ENCODE results near the gene FUBP1. TPM values are rescaled to one million over a fixed set of nuclear protein-coding genes. Genes with fewer than 3 reads are reported as not detected.

FUBP1 gene
- total and polyA plus RNA-seq, 4 experiments from 2014 or later: 31.5 to 270 (median 152) TPM

- no peak overlapping the region for H3K27ac Mint-ChIP-seq
- ChIA-PET CTCF (ENCODE audit: partially characterized antibody) (no interaction called here), POLR2A (ENCODE audit: partially characterized antibody) (no interaction called here)
- no peak overlapping the region for H3K4me3 ChIP-seq (ENCODE audit: low read length in 2 of 2)
- H3K9me3 ChIP-seq (ENCODE audit: control insufficient read depth in 1 of 2, low read length in 2 of 2): no peaks in the 10 kb centered on the region
- H3K36me3 Mint-ChIP-seq: peaks cover 7 to 15% of the 10 kb centered on the region in 2 donors
- peaks cover 0 to 3% (median 0%) of the 10 kb centered on the region in 8 donors for H3K9me3 Mint-ChIP-seq
- no peaks in the 10 kb centered on the region for H3K36me3 ChIP-seq (ENCODE audit: insufficient read depth, low read length)
- no peak overlapping the region for H3K4me3 Mint-ChIP-seq
- intact Hi-C loops (cut with micrococcal nuclease): no loop called here
- no peaks in the 10 kb centered on the region for H3K27me3 Mint-ChIP-seq
- H3K4me1 Mint-ChIP-seq: peaks cover 16 to 33% (median 23%) of the 10 kb centered on the region in 4 donors
- no peak for DNase-seq
- H3K27ac ChIP-seq (ENCODE audit: low read depth, low read length): no peak overlapping the region
- H3K4me1 ChIP-seq (ENCODE audit: insufficient read depth, low read length): peaks cover 17% of the 10 kb centered on the region
- H3K27me3 ChIP-seq (ENCODE audit: insufficient read depth, low read length): no peaks in the 10 kb centered on the region
Observed at GRCh38 chr1:78009276-78009675, 30.4 kb upstream of the FUBP1 start.

- H3K4me3 ChIP-seq (ENCODE audit: low read length in 2 of 2): no peak overlapping the region
- peaks cover 0 to 3% (median 0%) of the 10 kb centered on the region in 8 donors for H3K9me3 Mint-ChIP-seq
- peaks cover 31% of the 10 kb centered on the region for H3K4me1 ChIP-seq (ENCODE audit: insufficient read depth, low read length)
- peak overlapping the region in 1 of 7 donors; percentile 6 for H3K27ac Mint-ChIP-seq
- no peak for DNase-seq
- peaks cover 16 to 47% (median 28%) of the 10 kb centered on the region in 4 donors for H3K4me1 Mint-ChIP-seq
- peaks cover under 1 to 8% of the 10 kb centered on the region in 2 donors for H3K36me3 Mint-ChIP-seq
- intact Hi-C loops (cut with micrococcal nuclease): no loop called here
- no peak overlapping the region for H3K27ac ChIP-seq (ENCODE audit: low read depth, low read length)
- ChIA-PET CTCF (ENCODE audit: partially characterized antibody) (no interaction called here), POLR2A (ENCODE audit: partially characterized antibody) (no interaction called here)
- no peaks in the 10 kb centered on the region for H3K27me3 ChIP-seq (ENCODE audit: insufficient read depth, low read length)
- no peaks in the 10 kb centered on the region for H3K27me3 Mint-ChIP-seq
- peak overlapping the region in 4 of 8 donors; percentile 32 to 39 (median 36) for H3K4me3 Mint-ChIP-seq
- no peaks in the 10 kb centered on the region for H3K9me3 ChIP-seq (ENCODE audit: control insufficient read depth in 1 of 2, low read length in 2 of 2)
- H3K36me3 ChIP-seq (ENCODE audit: insufficient read depth, low read length): no peaks in the 10 kb centered on the region
Observed at GRCh38 chr1:78007677-78008341, 28.9 kb upstream of the FUBP1 start.

- Histone ChIP-seq H3K9me3 (ENCODE audit: control insufficient read depth in 1 of 2, low read length in 2 of 2) (no peaks in the 10 kb centered on the region), H3K4me3 (ENCODE audit: low read length in 2 of 2) (no peak overlapping the region), H3K36me3 (ENCODE audit: insufficient read depth, low read length) (no peaks in the 10 kb centered on the region), H3K27ac (ENCODE audit: low read depth, low read length) (no peak overlapping the region), H3K27me3 (ENCODE audit: insufficient read depth, low read length) (no peaks in the 10 kb centered on the region), H3K4me1 (ENCODE audit: insufficient read depth, low read length) (peaks cover 31% of the 10 kb centered on the region)
- Mint-ChIP-seq H3K9me3 (peaks cover 0 to 3% (median 0%) of the 10 kb centered on the region in 8 donors), H3K27ac (peak overlapping the region in 2 of 7 donors; percentile 10 to 19), H3K27me3 (no peaks in the 10 kb centered on the region), H3K4me3 (peak overlapping the region in 2 of 8 donors; percentile 52 to 85), H3K4me1 (peaks cover 18 to 48% (median 29%) of the 10 kb centered on the region in 4 donors), H3K36me3 (peaks cover 0 to 8% of the 10 kb centered on the region in 2 donors)
- POLR2A ChIA-PET (ENCODE audit: partially characterized antibody): interaction anchor here (6.0 kb wide), 1 partner anchor 28 kb away, joined by 247 read pairs; the partner anchor contains the start of gene FUBP1
- DNase-seq: no peak
- CTCF ChIA-PET (ENCODE audit: partially characterized antibody): interaction anchor here (4.7 kb wide), 1 partner anchor 27 kb away, joined by 38 read pairs; the partner anchor contains the start of gene FUBP1
- intact Hi-C loops (cut with micrococcal nuclease): no loop called here
Observed at GRCh38 chr1:78006521-78006920, 27.6 kb upstream of the FUBP1 start.

- H3K27ac ChIP-seq (ENCODE audit: low read depth, low read length): peak overlapping the region; percentile 30
- H3K27ac Mint-ChIP-seq: peak overlapping the region; percentile 69 to 99 (median 98)
- H3K4me3 ChIP-seq (ENCODE audit: low read length in 2 of 2): peak overlapping the region; percentile 34 to 85
- no peaks in the 10 kb centered on the region for H3K36me3 ChIP-seq (ENCODE audit: insufficient read depth, low read length)
- POLR2A ChIA-PET (ENCODE audit: partially characterized antibody): interaction anchor here (1.4 to 6.0 kb wide), 5 partner anchors 10 to 323 kb away, joined by 3 to 247 read pairs (median 16); partner anchors contain the start of genes FUBP1 and ZZZ3
- DNase-seq: peak in 4 of 5 donors; percentile 14 to 22 (median 15)
- peaks cover 31% of the 10 kb centered on the region for H3K4me1 ChIP-seq (ENCODE audit: insufficient read depth, low read length)
- intact Hi-C loops (cut with micrococcal nuclease): loop anchor here (2.0 kb wide), 1 partner anchor 323 kb away; the partner anchor contains the start of gene ZZZ3
- H3K4me1 Mint-ChIP-seq: peaks cover 18 to 48% (median 29%) of the 10 kb centered on the region in 4 donors
- H3K9me3 ChIP-seq (ENCODE audit: control insufficient read depth in 1 of 2, low read length in 2 of 2): no peaks in the 10 kb centered on the region
- CTCF ChIA-PET (ENCODE audit: partially characterized antibody): interaction anchor here (1.8 to 4.7 kb wide), 2 partner anchors 27 to 30 kb away, joined by 4 to 38 read pairs; partner anchors contain the start of gene FUBP1
- H3K27me3 ChIP-seq (ENCODE audit: insufficient read depth, low read length): no peaks in the 10 kb centered on the region
- no peaks in the 10 kb centered on the region for H3K27me3 Mint-ChIP-seq
- peaks cover 0 to 3% (median 0%) of the 10 kb centered on the region in 8 donors for H3K9me3 Mint-ChIP-seq
- H3K4me3 Mint-ChIP-seq: peak overlapping the region; percentile 78 to 95 (median 88)
- H3K36me3 Mint-ChIP-seq: peaks cover 0 to 8% of the 10 kb centered on the region in 2 donors
Observed at GRCh38 chr1:78005755-78006154, 26.9 kb upstream of the FUBP1 start.

GRCh38 chr1:78005448-78005722 is 26.5 kb upstream of the FUBP1 start:
- ChIA-PET POLR2A (ENCODE audit: partially characterized antibody) (interaction anchor here (1.2 to 6.0 kb wide), 8 partner anchors 9 to 615 kb away, joined by 3 to 247 read pairs (median 6); partner anchors contain the start of genes FUBP1, IFI44L and ZZZ3), CTCF (ENCODE audit: partially characterized antibody) (interaction anchor here (1.3 to 4.7 kb wide), 6 partner anchors 10 to 110 kb away, joined by 4 to 38 read pairs (median 4); partner anchors contain the start of gene FUBP1)
- Mint-ChIP-seq H3K27ac (peak overlapping the region; percentile 96 to 99 (median 98)), H3K9me3 (peaks cover 0 to 3% (median 0%) of the 10 kb centered on the region in 8 donors), H3K27me3 (no peaks in the 10 kb centered on the region), H3K4me3 (peak overlapping the region; percentile 78 to 95 (median 90)), H3K36me3 (peaks cover 0 to 8% of the 10 kb centered on the region in 2 donors), H3K4me1 (peaks cover 17 to 48% (median 27%) of the 10 kb centered on the region in 4 donors)
- intact Hi-C loops (cut with micrococcal nuclease): loop anchor here (2.0 kb wide), 1 partner anchor 323 kb away; the partner anchor contains the start of gene ZZZ3
- H3K36me3 ChIP-seq (ENCODE audit: insufficient read depth, low read length): no peaks in the 10 kb centered on the region
- peak overlapping the region; percentile 72 for H3K27ac ChIP-seq (ENCODE audit: low read depth, low read length)
- no peaks in the 10 kb centered on the region for H3K9me3 ChIP-seq (ENCODE audit: control insufficient read depth in 1 of 2, low read length in 2 of 2)
- H3K4me1 ChIP-seq (ENCODE audit: insufficient read depth, low read length): peaks cover 31% of the 10 kb centered on the region
- H3K4me3 ChIP-seq (ENCODE audit: low read length in 2 of 2): peak overlapping the region; percentile 73 to 85
- peak in 1 of 5 donors; percentile 1 for DNase-seq
- no peaks in the 10 kb centered on the region for H3K27me3 ChIP-seq (ENCODE audit: insufficient read depth, low read length)

- DNase-seq: peak; percentile 80 to 90 (median 89)
- H3K9me3 Mint-ChIP-seq: peaks cover 0 to 3% (median 0%) of the 10 kb centered on the region in 8 donors
- Histone ChIP-seq H3K4me1 (ENCODE audit: insufficient read depth, low read length) (peaks cover 31% of the 10 kb centered on the region), H3K9me3 (ENCODE audit: control insufficient read depth in 1 of 2, low read length in 2 of 2) (no peaks in the 10 kb centered on the region), H3K27me3 (ENCODE audit: insufficient read depth, low read length) (no peaks in the 10 kb centered on the region), H3K27ac (ENCODE audit: low read depth, low read length) (peak within 1 kb of the TSS; percentile 72), H3K36me3 (ENCODE audit: insufficient read depth, low read length) (no peaks in the 10 kb centered on the region), H3K4me3 (ENCODE audit: low read length in 2 of 2) (peak within 1 kb of the TSS; percentile 73 to 85)
- peaks cover 0 to 8% of the 10 kb centered on the region in 2 donors for H3K36me3 Mint-ChIP-seq
- H3K4me3 Mint-ChIP-seq: peak within 1 kb of the TSS; percentile 78 to 95 (median 90)
- H3K4me1 Mint-ChIP-seq: peaks cover 16 to 48% (median 26%) of the 10 kb centered on the region in 4 donors
- H3K27me3 Mint-ChIP-seq: no peaks in the 10 kb centered on the region
- peak within 1 kb of the TSS; percentile 96 to 99 (median 98) for H3K27ac Mint-ChIP-seq
- intact Hi-C loops (cut with micrococcal nuclease): loop anchor here (1.0 to 2.0 kb wide), 4 partner anchors 26 to 322 kb away; partner anchors contain the start of genes FUBP1, USP33 and ZZZ3
- ChIA-PET POLR2A (ENCODE audit: partially characterized antibody) (interaction anchor here (0.7 to 6.0 kb wide), 16 partner anchors 9 to 615 kb away, joined by 3 to 247 read pairs (median 4); partner anchors contain the start of genes FUBP1, IFI44L, MIGA1 and USP33), CTCF (ENCODE audit: partially characterized antibody) (interaction anchor here (0.5 to 4.7 kb wide), 10 partner anchors 10 to 292 kb away, joined by 3 to 38 read pairs (median 4); partner anchors contain the start of gene FUBP1)
Observed at GRCh38 chr1:78004719-78005447, 26.0 kb upstream of the FUBP1 start, which contains the start of gene DNAJB4. DNAJB4 (plus strand) TSS chr1:78004939; CDS start chr1:78005111, 172 bp downstream.

Measured in CD4-positive, alpha-beta memory T cell (primary cell).